HEK293 (cell line): ENCODE measurements around the gene LSM11.
A peak's percentile ranks its signal among the peaks of the same experiment; 100 is the strongest.

Source experiments
- CTCF ChIA-PET: fragments of 350-600 bp; formaldehyde crosslinking; extraction: SDS; loops from one replicate; lab custom pipeline; 2021; ENCODE audit warnings: antibody characterized with exemption; lab: Yijun Ruan, JAX
- POLR2A ChIA-PET: fragments of 300-600 bp; formaldehyde crosslinking; extraction: SDS; loops from one replicate; lab custom pipeline; 2020; ENCODE audit warnings: antibody characterized with exemption, inconsistent platforms; lab: Yijun Ruan, JAX
- H3K27ac ChIP-seq: fragments of 200-500 bp; sonication (Bioruptor generic); 2 replicates; pipeline ENCODE4 v1.5.1; 2014; ENCODE audit warnings: low read depth, low read length, control low read depth, inconsistent platforms; ENCODE audit errors: extremely low read depth
- H3K36me3 ChIP-seq, 2 experiments: fragments of 200-500 bp in 1 of 2; sonication (Bioruptor generic) in 1 of 2; 1 replicate in 1 of 2; 2 replicates in 1 of 2; pipeline ENCODE4 v1.5.1; 2014 to 2017; ENCODE audit warnings: inconsistent platforms in 2 of 2, low read length in 2 of 2; ENCODE audit not compliant: control insufficient read depth in 2 of 2, insufficient read depth in 1 of 2
- H3K4me1 ChIP-seq: fragments of 200-500 bp; sonication (Bioruptor generic); 2 replicates; pipeline ENCODE4 v1.5.1; 2014; ENCODE audit warnings: mild to moderate bottlenecking, low read length, inconsistent platforms; ENCODE audit not compliant: control insufficient read depth, insufficient read depth
- H3K4me3 ChIP-seq: 2 replicates; pipeline ENCODE4 v1.5.1; 2011; ENCODE audit warnings: low read depth, mild to moderate bottlenecking, control low read depth, low read length, moderate library complexity
- H3K9me3 ChIP-seq: fragments of 200-500 bp; sonication (Bioruptor generic); 2 replicates; pipeline ENCODE4 v1.5.1; 2014; ENCODE audit warnings: low read depth, low read length, inconsistent platforms; ENCODE audit not compliant: control insufficient read depth, insufficient read depth
- FEZF1 ChIP-seq: fragments of 450-650 bp; formaldehyde crosslinking; IDR thresholded peaks from 2 replicates; pipeline ENCODE4 v1.5.1; 2016; ENCODE audit warnings: missing biosample characterization, missing genetic modification characterization
- PRDM1 ChIP-seq: fragments of 450-650 bp; formaldehyde crosslinking; IDR thresholded peaks from 2 replicates; pipeline ENCODE4; 2016; ENCODE audit warnings: missing biosample characterization, missing genetic modification characterization
- SCRT2 ChIP-seq: fragments of 450-650 bp; formaldehyde crosslinking; IDR thresholded peaks from 2 replicates; pipeline ENCODE4 v1.5.1; 2016; ENCODE audit warnings: missing biosample characterization, missing genetic modification characterization
- YY2 ChIP-seq: fragments of 450-650 bp; formaldehyde crosslinking; IDR thresholded peaks from 2 replicates; pipeline ENCODE4 v1.5.1; 2016; ENCODE audit warnings: missing biosample characterization, missing genetic modification characterization
- ZFHX2 ChIP-seq: fragments of 450-650 bp; formaldehyde crosslinking; conservative IDR thresholded peaks from 2 replicates; pipeline ENCODE4 v1.5.1; 2016; ENCODE audit warnings: missing biosample characterization, missing genetic modification characterization
- ZIC2 ChIP-seq: fragments of 450-650 bp; formaldehyde crosslinking; IDR thresholded peaks from 2 replicates; pipeline ENCODE4 v1.5.1; 2016; ENCODE audit warnings: missing biosample characterization, missing genetic modification characterization
- ZNF202 ChIP-seq: fragments of 450-650 bp; formaldehyde crosslinking; IDR thresholded peaks from 2 replicates; pipeline ENCODE4 v1.5.1; 2016; ENCODE audit warnings: missing biosample characterization, missing genetic modification characterization, borderline replicate concordance
- ZNF561 ChIP-seq: fragments of 450-650 bp; IDR thresholded peaks from 2 replicates; pipeline ENCODE4 v1.5.1; 2018; ENCODE audit warnings: missing biosample characterization, missing genetic modification characterization, borderline replicate concordance
- ZNF677 ChIP-seq: fragments of 450-650 bp; IDR thresholded peaks from 2 replicates; pipeline ENCODE4 v1.5.0; 2018; ENCODE audit warnings: missing biosample characterization, mild to moderate bottlenecking, missing genetic modification characterization, moderate library complexity
- ZNF777 ChIP-seq: fragments of 450-650 bp; formaldehyde crosslinking; IDR thresholded peaks from 2 replicates; pipeline ENCODE4 v1.5.1; 2017; ENCODE audit warnings: missing biosample characterization, missing genetic modification characterization, borderline replicate concordance
- TF ChIP-seq, protein P1 (sequence below): fragments of 450-650 bp; formaldehyde crosslinking; IDR thresholded peaks from 2 replicates; pipeline ENCODE4 v1.5.1; 2016; ENCODE audit warnings: missing biosample characterization, missing genetic modification characterization
- TF ChIP-seq, protein P2 (sequence below): fragments of 450-650 bp; formaldehyde crosslinking; IDR thresholded peaks from 2 replicates; pipeline ENCODE4 v1.5.1; 2016; ENCODE audit warnings: missing biosample characterization, missing genetic modification characterization, low read depth

LSM11 gene

DNA sequence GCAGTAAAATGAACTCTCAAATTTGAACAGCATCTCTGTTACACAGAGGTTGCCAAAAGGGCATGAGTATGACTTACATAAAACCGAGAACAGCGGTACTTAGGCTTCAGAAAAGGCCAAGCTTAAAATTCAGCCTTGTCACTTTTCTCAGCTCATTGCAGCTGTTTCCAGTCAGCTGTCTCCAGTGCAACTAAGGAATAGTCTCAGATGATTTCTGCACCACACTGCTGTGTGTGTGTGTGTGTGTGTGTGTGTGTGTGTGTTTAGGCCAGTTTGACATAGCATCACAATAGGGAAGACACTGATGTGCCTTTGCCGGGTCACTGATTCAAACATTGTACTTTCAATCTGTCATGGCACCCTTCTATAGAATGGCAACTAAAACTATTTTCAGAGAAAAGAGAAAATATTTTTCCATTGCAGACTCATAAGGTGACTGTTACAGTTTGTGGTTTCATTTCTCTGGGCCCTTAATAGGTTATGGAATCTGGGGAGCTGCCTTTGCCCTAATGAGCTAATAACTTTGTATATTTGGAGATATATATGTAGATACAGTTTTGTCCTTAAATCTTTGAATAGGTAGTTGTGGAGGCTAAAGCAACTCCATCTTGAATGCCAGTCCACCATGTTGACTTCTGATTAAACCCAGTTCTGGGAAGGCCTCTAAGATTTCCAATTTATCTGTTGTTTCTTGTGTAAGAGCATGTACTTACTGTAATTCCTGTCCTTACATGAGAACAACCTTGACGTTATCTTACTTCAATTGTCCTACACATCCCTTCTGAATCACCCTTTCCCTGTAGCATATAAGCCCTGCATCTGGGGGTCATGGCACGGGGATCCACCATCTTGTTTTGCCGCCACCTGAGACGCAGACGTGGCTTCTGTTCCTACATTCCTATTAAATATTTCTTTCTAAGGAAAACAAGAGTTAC, 4.5 kb downstream of the LSM11 start:
- TF ChIP-seq ZNF677 (tag by site-specific recombination): no peak
- TF ChIP-seq FEZF1: peak; percentile 65; the same call in 1 of the 2 replicates
- Histone ChIP-seq H3K36me3 (peaks cover 6 to 13% of the 10 kb centered on the region in 2 experiments; a peak in 2 of 3 replicates), H3K27ac (no peak overlapping the region), H3K4me3 (no peak overlapping the region), H3K9me3 (no peaks in the 10 kb centered on the region), H3K4me1 (peaks cover 12% of the 10 kb centered on the region; the same call in 1 of the 2 replicates)
- ChIA-PET CTCF (interaction anchor here (0.7 to 3.6 kb wide), 4 partner anchors 13 to 874 kb away, joined by 3 to 16 read pairs (median 3); no protein-coding TSS in a partner anchor), POLR2A (no interaction called here)

DNA sequence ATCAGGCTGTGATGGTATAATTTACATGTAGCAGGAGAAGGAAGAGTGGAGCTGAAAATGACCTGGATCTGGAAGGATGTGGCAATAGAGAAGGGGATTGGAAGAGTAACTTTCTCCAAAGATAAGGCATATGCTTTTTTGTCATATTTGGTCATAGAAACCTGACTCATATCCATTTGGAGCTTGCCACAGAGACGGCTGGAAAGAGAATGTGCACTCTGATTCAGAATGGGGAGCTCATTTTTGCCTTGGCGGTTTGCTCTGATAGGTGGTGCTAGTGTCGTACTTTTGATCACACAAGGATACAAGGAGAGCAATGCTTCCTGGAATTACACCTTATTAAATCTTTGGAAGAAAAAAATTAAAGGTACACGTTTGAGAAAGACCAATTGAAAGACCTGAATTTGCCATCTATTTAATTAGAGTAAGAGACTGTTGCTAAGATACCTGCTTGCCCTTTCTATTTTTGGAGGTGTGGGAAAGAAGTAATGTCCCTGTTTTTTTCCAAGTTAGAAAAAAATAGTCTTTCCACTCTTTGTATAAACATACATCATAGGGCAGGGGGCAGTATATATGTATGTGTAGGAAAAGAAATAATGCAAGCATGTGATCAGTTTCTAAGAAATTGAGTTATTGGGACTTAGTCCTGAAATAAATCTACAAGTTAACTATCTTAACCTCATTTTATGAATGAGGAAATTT, 5.4 kb downstream of the LSM11 start:
- TF ChIP-seq SCRT2 (tag by site-specific recombination) (no peak), PRDM1 (tag by site-specific recombination) (peak; percentile 52; the same call in 1 of the 2 replicates), ZIC2 (tag by site-specific recombination) (no peak)
- ChIA-PET POLR2A (no interaction called here), CTCF (interaction anchor here (1.1 to 3.6 kb wide), 2 partner anchors 13 to 64 kb away, joined by 3 to 16 read pairs; no protein-coding TSS in a partner anchor)
- Histone ChIP-seq H3K36me3 (peaks cover 6 to 22% of the 10 kb centered on the region in 2 experiments; a peak in 2 of 3 replicates), H3K9me3 (no peaks in the 10 kb centered on the region), H3K4me1 (peaks cover 10% of the 10 kb centered on the region; the same call in 1 of the 2 replicates), H3K4me3 (no peak overlapping the region), H3K27ac (no peak overlapping the region)

DNA sequence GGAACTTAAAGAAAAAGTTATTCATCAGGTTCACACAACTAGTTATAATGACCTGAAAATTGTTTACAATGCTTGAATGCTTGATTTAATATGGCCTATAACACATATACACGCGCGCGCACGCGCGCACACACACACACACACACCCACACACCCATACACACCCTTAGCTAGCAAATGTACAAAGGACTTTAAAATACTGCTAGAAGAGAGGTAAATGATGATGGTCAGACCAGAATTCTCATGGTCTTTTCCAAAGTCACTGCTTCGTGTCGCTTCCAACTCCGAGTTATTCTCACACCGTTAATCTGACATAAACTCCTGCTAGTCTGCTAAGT, 5.9 kb downstream of the LSM11 start:
- TF ChIP-seq ZNF202 (tag by site-specific recombination): no peak
- TF ChIP-seq, protein P1, sequence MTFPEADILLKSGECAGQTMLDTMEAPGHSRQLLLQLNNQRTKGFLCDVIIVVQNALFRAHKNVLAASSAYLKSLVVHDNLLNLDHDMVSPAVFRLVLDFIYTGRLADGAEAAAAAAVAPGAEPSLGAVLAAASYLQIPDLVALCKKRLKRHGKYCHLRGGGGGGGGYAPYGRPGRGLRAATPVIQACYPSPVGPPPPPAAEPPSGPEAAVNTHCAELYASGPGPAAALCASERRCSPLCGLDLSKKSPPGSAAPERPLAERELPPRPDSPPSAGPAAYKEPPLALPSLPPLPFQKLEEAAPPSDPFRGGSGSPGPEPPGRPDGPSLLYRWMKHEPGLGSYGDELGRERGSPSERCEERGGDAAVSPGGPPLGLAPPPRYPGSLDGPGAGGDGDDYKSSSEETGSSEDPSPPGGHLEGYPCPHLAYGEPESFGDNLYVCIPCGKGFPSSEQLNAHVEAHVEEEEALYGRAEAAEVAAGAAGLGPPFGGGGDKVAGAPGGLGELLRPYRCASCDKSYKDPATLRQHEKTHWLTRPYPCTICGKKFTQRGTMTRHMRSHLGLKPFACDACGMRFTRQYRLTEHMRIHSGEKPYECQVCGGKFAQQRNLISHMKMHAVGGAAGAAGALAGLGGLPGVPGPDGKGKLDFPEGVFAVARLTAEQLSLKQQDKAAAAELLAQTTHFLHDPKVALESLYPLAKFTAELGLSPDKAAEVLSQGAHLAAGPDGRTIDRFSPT (tag by site-specific recombination): no peak
- TF ChIP-seq ZFHX2 (tag by site-specific recombination): peak; percentile 60
- no peak for TF ChIP-seq ZNF777
- TF ChIP-seq, protein P2, sequence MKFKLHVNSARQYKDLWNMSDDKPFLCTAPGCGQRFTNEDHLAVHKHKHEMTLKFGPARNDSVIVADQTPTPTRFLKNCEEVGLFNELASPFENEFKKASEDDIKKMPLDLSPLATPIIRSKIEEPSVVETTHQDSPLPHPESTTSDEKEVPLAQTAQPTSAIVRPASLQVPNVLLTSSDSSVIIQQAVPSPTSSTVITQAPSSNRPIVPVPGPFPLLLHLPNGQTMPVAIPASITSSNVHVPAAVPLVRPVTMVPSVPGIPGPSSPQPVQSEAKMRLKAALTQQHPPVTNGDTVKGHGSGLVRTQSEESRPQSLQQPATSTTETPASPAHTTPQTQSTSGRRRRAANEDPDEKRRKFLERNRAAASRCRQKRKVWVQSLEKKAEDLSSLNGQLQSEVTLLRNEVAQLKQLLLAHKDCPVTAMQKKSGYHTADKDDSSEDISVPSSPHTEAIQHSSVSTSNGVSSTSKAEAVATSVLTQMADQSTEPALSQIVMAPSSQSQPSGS: no peak
- TF ChIP-seq YY2 (tag by site-specific recombination): no peak
- TF ChIP-seq ZNF561 (tag by site-specific recombination): no peak
- Histone ChIP-seq H3K27ac (no peak overlapping the region), H3K36me3 (peaks cover 12 to 25% of the 10 kb centered on the region in 2 experiments; a peak in 2 of 3 replicates), H3K4me3 (no peak overlapping the region), H3K4me1 (peaks cover 9% of the 10 kb centered on the region; the same call in 1 of the 2 replicates), H3K9me3 (no peaks in the 10 kb centered on the region)
- POLR2A ChIA-PET: no interaction called here
- CTCF ChIA-PET: interaction anchor here (1.1 kb wide), 1 partner anchor 63 kb away, joined by 3 read pairs; no protein-coding TSS in a partner anchor
